GM12873 (cell line): ENCODE data around the gene AP2S1.

ENCODE experiments used
- CTCF ChIP-seq: IDR thresholded peaks from 2 replicates; pipeline ENCODE4 v1.5.1; 2012; ENCODE audit warnings: low read depth, mild to moderate bottlenecking, moderate library complexity, low read length, control low read depth; ENCODE audit not compliant: insufficient read depth; ENCODE audit errors: missing control alignments

Gene AP2S1

DNA sequence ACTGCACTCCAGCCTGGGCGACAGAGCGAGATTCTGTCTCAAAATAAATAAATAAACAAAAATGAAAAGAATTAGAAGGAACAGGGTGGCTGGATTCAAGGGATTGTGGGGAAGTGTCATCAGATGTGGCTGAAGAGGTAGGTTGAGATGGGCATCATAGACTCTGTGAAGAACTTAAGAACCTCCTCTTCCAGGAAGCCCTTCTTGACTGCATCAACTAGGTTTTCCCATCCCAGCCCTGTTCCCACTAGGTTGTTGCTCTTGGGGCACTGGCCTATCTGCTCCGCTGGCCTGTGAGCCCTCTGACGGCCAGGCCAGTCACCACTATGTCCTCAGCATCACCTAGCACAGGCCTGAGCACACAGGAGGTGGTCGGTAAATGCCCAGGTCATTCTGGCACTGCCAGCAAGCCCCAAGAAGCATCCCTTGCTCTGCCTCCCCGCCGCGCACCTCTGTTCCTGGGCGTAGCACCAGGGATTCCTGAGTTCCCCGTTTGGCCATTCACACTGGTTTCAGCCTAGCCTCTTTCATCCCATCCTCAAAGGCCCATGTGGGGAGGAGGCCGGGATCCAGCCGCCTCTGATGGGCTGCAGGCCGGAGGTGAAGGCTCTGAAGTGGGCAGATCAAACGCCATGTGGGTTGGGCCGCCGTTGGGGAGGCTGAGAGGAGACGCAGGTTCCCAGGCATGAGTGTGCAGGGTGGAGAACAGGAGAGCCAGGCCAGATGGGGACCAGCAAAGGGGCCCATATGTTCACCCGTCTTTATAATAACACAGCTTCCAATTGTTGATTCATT lies 34.6 kb downstream of the AP2S1 start:
- no peak for TF ChIP-seq CTCF

DNA sequence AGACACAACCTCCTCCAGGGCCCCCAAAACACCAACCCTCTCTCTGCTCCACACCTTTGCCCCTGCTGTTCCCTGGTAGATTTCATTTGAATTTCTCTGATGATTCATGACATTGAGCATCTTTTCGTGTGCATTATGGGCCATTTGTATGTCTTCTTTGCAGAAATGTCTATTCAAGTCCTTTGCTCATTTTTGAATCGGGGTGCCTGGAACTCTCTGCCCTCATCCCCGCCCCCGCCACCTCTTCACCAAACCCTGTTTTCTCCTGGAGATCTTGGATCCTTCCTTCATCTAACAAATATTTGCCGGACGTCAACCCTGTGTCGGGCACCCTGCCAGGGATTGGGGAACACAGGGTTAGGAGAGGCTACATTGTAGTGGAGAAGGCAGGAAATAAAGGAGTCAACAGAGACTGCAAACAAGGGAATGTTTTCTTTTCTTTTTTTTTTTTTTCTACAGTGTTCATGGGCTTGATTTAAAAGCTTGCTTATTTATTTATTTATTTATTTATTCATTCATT lies 36.7 kb downstream of the AP2S1 start:
- TF ChIP-seq CTCF: no peak

DNA sequence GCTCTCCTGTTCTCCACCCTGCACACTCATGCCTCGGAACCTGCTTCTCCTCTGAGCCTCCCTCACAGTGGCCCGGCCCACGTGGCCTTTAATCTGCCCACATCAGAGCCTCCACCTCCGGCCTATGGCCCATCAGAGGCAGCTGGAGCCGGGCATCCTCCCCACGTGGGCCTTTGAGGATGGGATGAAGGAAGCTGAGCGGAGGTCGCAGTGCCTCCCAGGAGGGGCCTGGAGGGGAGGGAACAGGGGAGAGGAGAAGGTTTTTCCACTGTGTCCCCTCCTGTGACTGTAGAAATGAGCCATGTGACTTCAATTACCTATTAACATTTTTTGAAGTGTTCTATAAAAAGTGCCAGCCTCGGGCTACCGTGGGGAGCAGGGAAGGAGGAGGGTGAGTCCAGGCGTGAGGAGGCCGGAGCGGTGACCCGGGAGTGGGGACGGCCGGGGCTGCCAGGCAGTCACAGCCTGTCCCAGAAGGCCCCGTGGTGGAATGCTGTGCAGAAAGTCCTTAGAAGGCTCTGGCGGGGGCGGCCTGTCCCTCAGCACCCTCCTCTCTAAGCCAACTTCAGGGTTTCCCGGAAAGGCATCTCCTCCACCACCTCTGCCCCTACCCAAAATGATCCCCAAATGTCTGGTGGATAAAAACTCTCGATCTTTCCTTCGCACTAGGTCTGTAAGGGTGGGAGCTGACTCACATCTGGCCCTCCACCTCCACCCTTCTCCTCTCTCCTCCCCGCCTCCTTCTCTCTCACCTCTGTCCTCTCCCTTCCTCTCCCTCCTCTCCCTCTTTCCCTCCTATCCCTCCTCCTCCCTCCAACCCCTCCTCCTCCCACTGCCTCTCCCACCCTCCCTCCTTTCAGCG lies 37.4 kb downstream of the AP2S1 start:
- no peak for TF ChIP-seq CTCF

GRCh38 chr19:46809534-46810272 lies 40.9 kb downstream of the AP2S1 start:
- TF ChIP-seq CTCF: no peak

- TF ChIP-seq CTCF: no peak
Observed at GRCh38 chr19:46806656-46807055, 44.0 kb downstream of the AP2S1 start.

DNA sequence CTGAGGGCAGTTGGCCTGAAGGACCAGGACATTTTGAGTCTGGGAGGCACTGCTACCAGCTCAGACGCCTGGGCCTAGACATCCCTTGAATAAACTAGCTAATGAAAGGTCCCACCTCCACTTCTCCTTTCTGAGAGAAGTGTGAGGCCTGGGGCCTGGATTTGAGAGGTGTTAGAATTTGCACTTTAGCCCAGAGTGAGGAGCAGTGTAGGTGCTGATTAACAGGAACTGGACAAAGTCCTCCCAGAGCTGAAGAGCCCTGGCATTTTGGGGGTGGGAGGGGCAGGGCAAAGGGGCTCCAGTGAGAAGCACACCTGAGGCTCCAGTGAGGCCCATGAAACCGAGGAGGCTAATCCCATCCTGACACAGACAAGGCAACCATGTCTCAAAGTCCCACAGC lies 47.1 kb downstream of the AP2S1 start:
- no peak for TF ChIP-seq CTCF
